Activated naive CD8-positive, alpha-beta T cell treated with anti-CD3 and anti-CD28 coated beads, Interleukin-2, amount 50 U/mL, for 24 hours (primary cell): ENCODE measurements around the gene FXYD6.
"Not testable (repeated sequence)": the region's sequence is repeated elsewhere in the genome, so short reads cannot be mapped to it uniquely, and the experiment has no call there.

ENCODE experiments used
- ATAC-seq: fragments of 150-1000 bp; cut with Tn5 transposase; one replicate; pipeline ENCODE4 v1.10.0; 2021
- DNase-seq: peaks from one replicate; pipeline ENCODE4 v3.0.0; 2021
- H3K27ac Mint-ChIP-seq: one replicate; pipeline ENCODE4 v1.8.0; 2021; ENCODE audit warnings: mild to moderate bottlenecking, mixed read lengths
- H3K27me3 Mint-ChIP-seq: one replicate; pipeline ENCODE4 v1.8.0; 2021; ENCODE audit warnings: mixed read lengths
- H3K36me3 Mint-ChIP-seq: one replicate; pipeline ENCODE4 v1.8.0; 2021; ENCODE audit warnings: low read depth, mixed read lengths
- H3K4me1 Mint-ChIP-seq: one replicate; pipeline ENCODE4 v1.8.0; 2021; ENCODE audit warnings: mixed read lengths
- H3K4me3 Mint-ChIP-seq: one replicate; pipeline ENCODE4 v1.8.0; 2021; ENCODE audit warnings: mild to moderate bottlenecking, moderate library complexity, mixed read lengths
- H3K9me3 Mint-ChIP-seq: one replicate; pipeline ENCODE4 v1.8.0; 2021; ENCODE audit warnings: mixed read lengths

The FXYD6 gene

DNA sequence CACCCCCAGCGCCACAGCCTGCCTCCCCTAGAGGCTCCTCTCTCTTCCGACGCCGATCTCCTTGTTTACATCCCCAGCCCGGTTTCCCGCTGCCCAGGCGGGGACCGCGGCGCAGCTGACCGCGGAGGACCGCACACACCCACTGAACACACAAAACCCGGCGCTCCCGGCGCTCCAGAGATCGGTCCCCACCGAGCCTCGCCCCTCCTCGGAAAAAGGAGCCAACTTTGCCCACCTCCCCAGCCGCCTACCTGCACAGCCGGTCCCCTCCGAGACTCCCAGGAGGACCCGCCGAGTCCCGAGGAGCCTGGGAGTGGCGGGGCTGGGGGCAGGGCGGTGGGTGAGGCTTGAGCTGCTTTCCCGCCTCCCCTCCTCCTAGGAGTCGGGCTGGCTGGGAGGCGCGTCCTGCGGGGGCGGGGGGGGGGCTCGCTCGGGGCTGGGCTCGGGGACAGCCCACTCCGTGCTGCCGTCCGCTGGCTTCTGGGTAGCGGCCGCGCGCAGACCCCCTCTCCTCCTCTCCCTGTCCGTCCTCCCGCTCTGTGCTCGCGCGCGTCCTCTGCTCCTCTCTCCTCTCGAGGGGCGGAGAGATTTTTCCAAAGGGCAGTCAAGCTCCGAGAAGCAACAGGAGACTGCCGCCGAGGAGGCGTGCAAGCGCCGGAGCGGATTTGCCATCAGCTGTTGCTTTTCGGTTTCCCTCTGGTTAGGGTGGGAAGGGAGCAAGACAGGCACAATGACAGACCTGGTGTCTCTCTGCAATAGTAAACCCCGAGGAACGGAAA is at the start of gene FXYD6:
Gene FXYD6, minus strand, starts transcription at position 318 of the 779 bp plus-strand sequence. CDS start 33,882 bp downstream, outside the sequence.
- no peak within 1 kb of the TSS for H3K27ac Mint-ChIP-seq
- DNase-seq (no peak), ATAC-seq (no peak)
- H3K4me1 Mint-ChIP-seq = peaks cover 26% of the 10 kb centered on the region
- no peaks in the 10 kb centered on the region for H3K36me3 Mint-ChIP-seq
- peaks cover 69% of the 10 kb centered on the region for H3K27me3 Mint-ChIP-seq
- peak within 1 kb of the TSS; percentile 80 for H3K4me3 Mint-ChIP-seq
- no peaks in the 10 kb centered on the region for H3K9me3 Mint-ChIP-seq

DNA sequence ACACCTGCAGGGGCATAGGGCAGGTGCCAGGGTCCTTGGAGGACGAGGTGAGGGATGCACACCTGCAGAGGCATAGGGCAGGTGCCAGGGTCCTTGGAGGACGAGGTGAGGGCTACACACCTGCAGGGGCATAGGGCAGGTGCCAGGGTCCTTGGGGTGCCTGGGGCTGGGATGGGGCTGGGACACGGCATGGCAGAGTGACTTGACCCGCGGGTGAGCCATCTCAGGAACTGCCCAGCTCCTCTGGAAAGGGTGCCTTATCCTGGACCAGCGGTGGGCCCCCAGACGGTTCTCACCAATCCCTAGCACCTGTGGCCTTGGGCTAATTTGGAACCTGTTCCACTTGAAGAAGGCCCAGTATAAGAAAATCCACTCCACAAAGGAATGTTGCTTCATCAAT is 49.7 kb upstream of the FXYD6 start:
- ATAC-seq, H3K27ac Mint-ChIP-seq, H3K9me3 Mint-ChIP-seq, H3K36me3 Mint-ChIP-seq, H3K4me3 Mint-ChIP-seq, H3K27me3 Mint-ChIP-seq, DNase-seq: not testable (repeated sequence)
- peaks cover 32% of the 10 kb centered on the region for H3K4me1 Mint-ChIP-seq

DNA sequence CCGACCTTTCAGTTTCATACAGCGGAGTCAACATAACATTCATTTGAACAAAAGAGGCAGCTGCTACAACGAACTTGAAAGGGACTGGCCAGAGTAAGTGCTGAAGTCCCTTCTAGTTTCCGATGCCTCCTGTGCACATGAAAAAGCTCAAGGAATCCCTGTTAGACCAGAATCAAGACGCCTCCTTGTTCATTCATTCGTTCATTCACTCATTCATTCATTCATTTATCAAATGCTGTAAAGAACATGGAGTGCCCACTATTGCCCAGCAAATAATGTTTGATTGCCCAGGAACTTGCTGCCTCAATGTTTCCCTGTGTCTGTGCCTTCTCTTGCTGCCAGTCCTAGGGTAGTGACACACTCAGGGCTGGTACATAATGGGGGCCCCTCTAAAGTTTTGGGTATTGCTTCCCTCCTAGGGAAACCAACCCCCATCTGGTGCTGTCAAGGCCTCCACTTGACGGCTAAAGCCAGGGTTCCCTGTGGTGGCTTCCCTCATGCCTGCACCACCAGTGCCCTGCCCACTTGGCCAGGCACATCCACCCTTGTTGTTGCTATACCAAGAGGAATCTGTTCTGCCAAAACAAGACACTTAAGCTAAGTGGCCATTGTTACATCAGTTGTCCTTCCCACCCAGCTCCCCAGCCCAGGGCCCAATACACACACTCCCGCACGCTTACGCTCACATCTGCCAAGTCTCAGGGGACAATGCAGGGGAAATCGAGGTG is 48.9 kb upstream of the FXYD6 start:
- no peaks in the 10 kb centered on the region for H3K36me3 Mint-ChIP-seq
- no peak for DNase-seq
- no peaks in the 10 kb centered on the region for H3K9me3 Mint-ChIP-seq
- H3K27me3 Mint-ChIP-seq = no peaks in the 10 kb centered on the region
- H3K27ac Mint-ChIP-seq = no peak overlapping the region
- peaks cover 25% of the 10 kb centered on the region for H3K4me1 Mint-ChIP-seq
- no peak for ATAC-seq
- H3K4me3 Mint-ChIP-seq = no peak overlapping the region

GRCh38 chr11:117924631-117925170 is 48.2 kb upstream of the FXYD6 start:
- Mint-ChIP-seq H3K27me3 (no peaks in the 10 kb centered on the region), H3K9me3 (no peaks in the 10 kb centered on the region)

GRCh38 chr11:117923773-117924172 is 47.3 kb upstream of the FXYD6 start:
- ATAC-seq (no peak), DNase-seq (no peak)
- H3K36me3 Mint-ChIP-seq = no peaks in the 10 kb centered on the region
- H3K9me3 Mint-ChIP-seq = no peaks in the 10 kb centered on the region
- no peak overlapping the region for H3K27ac Mint-ChIP-seq
- no peaks in the 10 kb centered on the region for H3K27me3 Mint-ChIP-seq
- H3K4me3 Mint-ChIP-seq = no peak overlapping the region
- peaks cover 22% of the 10 kb centered on the region for H3K4me1 Mint-ChIP-seq

More at GRCh38 chr11:117924631-117925170, 48.2 kb upstream of the FXYD6 start:
- Mint-ChIP-seq H3K36me3 (no peaks in the 10 kb centered on the region), H3K4me1 (peaks cover 25% of the 10 kb centered on the region), H3K27ac (no peak overlapping the region), H3K4me3 (no peak overlapping the region)
- no peak for DNase-seq
- ATAC-seq = no peak

DNA sequence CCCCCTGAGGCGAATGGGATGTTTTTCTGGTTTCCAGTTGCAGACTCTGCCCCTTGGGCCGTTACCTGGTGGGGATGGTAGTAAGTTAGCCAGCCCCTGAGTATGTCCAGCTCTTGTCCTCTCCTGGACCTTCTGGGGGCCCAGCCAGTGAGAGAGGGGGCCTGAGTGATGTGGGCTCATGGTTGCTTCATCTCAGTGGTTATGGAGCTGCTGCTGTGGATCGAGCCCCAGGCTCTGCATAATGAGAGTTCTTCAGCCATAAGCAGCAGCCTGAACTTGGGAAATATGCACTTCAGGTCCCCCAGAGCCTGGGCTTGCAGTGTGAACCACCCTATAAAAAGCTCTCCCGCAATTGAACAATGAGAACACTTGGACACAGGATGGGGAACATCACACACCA is 46.8 kb upstream of the FXYD6 start:
- H3K4me3 Mint-ChIP-seq = no peak overlapping the region
- peaks cover 19% of the 10 kb centered on the region for H3K4me1 Mint-ChIP-seq
- ATAC-seq (no peak), DNase-seq (no peak)
- no peaks in the 10 kb centered on the region for H3K36me3 Mint-ChIP-seq
- H3K27me3 Mint-ChIP-seq = no peaks in the 10 kb centered on the region
- no peak overlapping the region for H3K27ac Mint-ChIP-seq
- H3K9me3 Mint-ChIP-seq = no peaks in the 10 kb centered on the region

DNA sequence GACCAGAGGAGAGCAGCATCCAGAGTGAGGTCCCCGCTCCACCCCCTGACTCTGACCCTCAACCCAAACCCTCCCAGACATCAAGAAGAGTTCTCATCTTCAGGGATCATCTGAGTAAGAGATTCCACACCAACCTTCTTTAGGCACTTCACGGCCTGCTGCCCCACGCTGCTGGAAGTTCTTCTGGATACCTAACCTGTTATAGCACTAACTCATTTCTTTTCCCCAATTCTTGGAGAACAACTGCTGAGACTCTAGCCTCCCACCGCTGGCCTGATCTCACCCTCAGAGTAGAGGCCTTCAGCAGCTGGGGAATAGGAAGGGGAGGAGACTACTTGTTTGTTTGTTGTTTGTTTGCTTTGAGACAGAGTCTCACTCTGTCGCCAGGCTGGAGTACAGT is 45.4 kb upstream of the FXYD6 start:
- Mint-ChIP-seq H3K9me3 (no peaks in the 10 kb centered on the region), H3K4me1 (peaks cover 16% of the 10 kb centered on the region), H3K36me3 (no peaks in the 10 kb centered on the region), H3K27me3 (no peaks in the 10 kb centered on the region), H3K4me3 (no peak overlapping the region), H3K27ac (no peak overlapping the region)
- ATAC-seq (no peak), DNase-seq (no peak)

GRCh38 chr11:117921456-117921855 is 45.0 kb upstream of the FXYD6 start:
- Mint-ChIP-seq H3K9me3 (no peaks in the 10 kb centered on the region), H3K27ac (no peak overlapping the region), H3K36me3 (no peaks in the 10 kb centered on the region), H3K4me1 (peaks cover 16% of the 10 kb centered on the region), H3K27me3 (no peaks in the 10 kb centered on the region), H3K4me3 (no peak overlapping the region)
- ATAC-seq (no peak), DNase-seq (no peak)

DNA sequence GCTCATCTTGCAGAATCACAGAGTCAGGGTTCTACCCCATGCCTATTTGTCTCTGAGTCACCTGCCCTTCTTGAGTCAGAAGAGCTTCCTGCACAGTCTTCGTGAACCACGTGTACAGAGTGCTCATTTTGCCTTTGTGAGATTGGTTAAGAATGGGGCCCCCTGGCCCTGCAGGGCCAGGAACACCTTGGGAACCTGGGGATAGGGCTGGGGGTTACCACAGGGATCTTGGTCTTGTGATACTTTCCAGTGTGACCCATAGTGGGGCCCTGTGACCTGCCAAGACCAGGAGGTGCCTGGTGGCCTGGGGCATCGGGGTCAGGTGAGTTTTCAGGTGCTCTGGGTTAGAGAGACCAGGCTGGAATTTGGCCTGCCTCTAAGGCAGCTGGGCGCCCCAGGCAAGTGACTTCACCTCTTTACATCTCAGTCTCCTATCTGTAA is 43.3 kb upstream of the FXYD6 start:
- peak; percentile 96 for ATAC-seq
- H3K36me3 Mint-ChIP-seq = no peaks in the 10 kb centered on the region
- no peaks in the 10 kb centered on the region for H3K9me3 Mint-ChIP-seq
- H3K27me3 Mint-ChIP-seq = no peaks in the 10 kb centered on the region
- no peak overlapping the region for H3K4me3 Mint-ChIP-seq
- H3K4me1 Mint-ChIP-seq = peaks cover 16% of the 10 kb centered on the region
- H3K27ac Mint-ChIP-seq = peak overlapping the region; percentile 31
- DNase-seq = no peak

GRCh38 chr11:117919341-117919740 is 42.9 kb upstream of the FXYD6 start:
- Mint-ChIP-seq H3K4me1 (peaks cover 16% of the 10 kb centered on the region), H3K27me3 (no peaks in the 10 kb centered on the region), H3K36me3 (no peaks in the 10 kb centered on the region), H3K9me3 (no peaks in the 10 kb centered on the region), H3K27ac (no peak overlapping the region), H3K4me3 (no peak overlapping the region)
- peak; percentile 45 for ATAC-seq
- DNase-seq = no peak

GRCh38 chr11:117918366-117919255 is 42.2 kb upstream of the FXYD6 start:
- Mint-ChIP-seq H3K36me3 (no peaks in the 10 kb centered on the region), H3K27me3 (no peaks in the 10 kb centered on the region), H3K27ac (no peak overlapping the region), H3K4me1 (peaks cover 16% of the 10 kb centered on the region), H3K4me3 (no peak overlapping the region), H3K9me3 (no peaks in the 10 kb centered on the region)
- no peak for DNase-seq
- ATAC-seq = no peak

DNA sequence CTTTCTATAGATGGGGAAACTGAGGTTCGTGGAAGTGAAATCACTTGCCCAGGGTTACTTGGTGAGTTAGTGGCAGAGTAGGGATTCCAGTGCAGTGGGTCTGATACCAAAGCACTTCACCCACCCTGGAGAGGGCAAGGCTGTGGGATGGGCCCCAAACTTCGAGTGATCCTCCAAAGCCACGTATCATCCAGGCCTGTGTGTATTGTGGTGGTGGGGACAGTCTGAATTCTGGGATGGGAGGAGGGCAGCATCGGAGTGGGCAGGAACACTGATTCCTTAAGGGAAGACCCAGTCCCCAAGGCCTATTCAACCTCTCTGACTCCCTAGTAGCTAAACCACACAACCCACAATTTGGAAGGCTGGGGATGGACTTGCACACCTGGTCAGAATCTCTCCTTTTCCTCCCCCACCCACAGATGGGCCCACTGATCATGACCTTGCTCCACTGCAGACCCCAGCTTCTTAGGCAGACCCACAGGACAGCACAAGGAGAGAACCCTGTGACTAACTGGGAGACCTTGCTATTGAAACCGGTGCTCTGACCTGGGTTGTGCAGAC is 41.2 kb upstream of the FXYD6 start:
- H3K4me3 Mint-ChIP-seq = no peak overlapping the region
- no peaks in the 10 kb centered on the region for H3K36me3 Mint-ChIP-seq
- no peaks in the 10 kb centered on the region for H3K27me3 Mint-ChIP-seq
- no peak for ATAC-seq
- H3K27ac Mint-ChIP-seq = no peak overlapping the region
- no peak for DNase-seq
- peaks cover 16% of the 10 kb centered on the region for H3K4me1 Mint-ChIP-seq
- H3K9me3 Mint-ChIP-seq = no peaks in the 10 kb centered on the region

DNA sequence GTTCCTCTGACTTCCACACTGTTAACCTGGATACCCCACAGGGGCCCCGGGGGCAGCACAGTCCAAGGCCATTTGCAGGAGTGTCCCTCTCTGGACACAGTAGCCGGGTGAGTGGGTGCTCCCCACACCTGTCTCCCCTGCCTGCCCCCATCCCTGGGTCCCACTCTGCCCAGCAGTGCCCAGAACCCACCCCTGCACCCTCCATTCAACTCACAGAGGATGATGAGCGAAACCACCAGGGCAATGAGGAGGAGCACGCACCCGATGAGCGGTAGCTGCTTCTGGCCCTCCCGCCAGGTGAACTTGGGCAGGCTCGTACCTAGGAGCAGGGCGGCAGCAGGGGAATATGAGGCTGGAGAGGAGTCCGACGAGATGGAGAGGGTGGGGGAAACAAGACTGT is 40.5 kb upstream of the FXYD6 start:
- Mint-ChIP-seq H3K9me3 (no peaks in the 10 kb centered on the region), H3K36me3 (no peaks in the 10 kb centered on the region), H3K4me3 (no peak overlapping the region), H3K4me1 (peaks cover 16% of the 10 kb centered on the region), H3K27ac (no peak overlapping the region), H3K27me3 (no peaks in the 10 kb centered on the region)
- no peak for ATAC-seq
- no peak for DNase-seq

DNA sequence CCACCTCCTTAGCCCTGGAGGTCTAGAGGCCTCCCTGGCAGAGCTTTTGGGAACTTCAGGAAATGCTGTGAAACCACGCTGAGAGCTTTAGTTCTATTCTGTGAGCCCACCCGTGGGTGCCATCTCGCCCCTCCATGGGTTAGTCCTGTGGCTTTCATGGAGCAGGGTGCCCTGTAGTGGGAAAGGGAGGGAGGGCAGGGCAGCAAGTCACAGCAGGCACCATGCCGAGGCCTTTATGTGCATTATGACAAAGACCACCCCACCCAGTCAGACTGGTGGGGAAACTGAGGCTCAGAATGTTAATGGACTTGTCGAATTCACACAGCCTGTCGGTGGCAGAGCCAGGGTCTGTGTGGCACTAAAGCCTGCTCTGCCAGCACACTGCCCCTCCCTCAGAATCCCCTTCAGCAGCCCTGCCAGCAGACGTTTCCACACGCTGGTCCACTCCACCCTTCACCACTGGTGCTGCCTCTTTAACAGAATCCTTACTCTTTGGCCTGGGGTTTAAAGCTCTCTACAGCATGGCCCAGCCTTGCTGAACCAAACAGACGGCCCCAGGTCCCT is 39.3 kb upstream of the FXYD6 start:
- H3K36me3 Mint-ChIP-seq = no peaks in the 10 kb centered on the region
- no peak overlapping the region for H3K4me3 Mint-ChIP-seq
- no peak for DNase-seq
- ATAC-seq = no peak
- H3K9me3 Mint-ChIP-seq = no peaks in the 10 kb centered on the region
- peaks cover 16% of the 10 kb centered on the region for H3K4me1 Mint-ChIP-seq
- no peak overlapping the region for H3K27ac Mint-ChIP-seq
- no peaks in the 10 kb centered on the region for H3K27me3 Mint-ChIP-seq
